Measurements from ENCODE around the gene CCDC187. TPM values are rescaled to one million over a fixed set of nuclear protein-coding genes. Genes with fewer than 3 reads are reported as not detected.

CCDC187 gene
- not detected for polyA plus RNA-seq (2012; ENCODE audit: insufficient read length, low read depth)

- TF ChIP-seq SIN3A (IDR thresholded peaks at IDR 0.05; ENCODE audit: borderline replicate concordance, insufficient read depth, low read length): no peak
- no peak for TF ChIP-seq POLR2AphosphoS5 (IDR thresholded peaks at IDR 0.05; ENCODE audit: low read depth, low read length)
- no peak for TF ChIP-seq FOXP2 (optimal IDR thresholded peaks at IDR 0.05; ENCODE audit: borderline replicate concordance, extremely low read depth, extremely low read length, insufficient read depth)
- TF ChIP-seq, protein P1, sequence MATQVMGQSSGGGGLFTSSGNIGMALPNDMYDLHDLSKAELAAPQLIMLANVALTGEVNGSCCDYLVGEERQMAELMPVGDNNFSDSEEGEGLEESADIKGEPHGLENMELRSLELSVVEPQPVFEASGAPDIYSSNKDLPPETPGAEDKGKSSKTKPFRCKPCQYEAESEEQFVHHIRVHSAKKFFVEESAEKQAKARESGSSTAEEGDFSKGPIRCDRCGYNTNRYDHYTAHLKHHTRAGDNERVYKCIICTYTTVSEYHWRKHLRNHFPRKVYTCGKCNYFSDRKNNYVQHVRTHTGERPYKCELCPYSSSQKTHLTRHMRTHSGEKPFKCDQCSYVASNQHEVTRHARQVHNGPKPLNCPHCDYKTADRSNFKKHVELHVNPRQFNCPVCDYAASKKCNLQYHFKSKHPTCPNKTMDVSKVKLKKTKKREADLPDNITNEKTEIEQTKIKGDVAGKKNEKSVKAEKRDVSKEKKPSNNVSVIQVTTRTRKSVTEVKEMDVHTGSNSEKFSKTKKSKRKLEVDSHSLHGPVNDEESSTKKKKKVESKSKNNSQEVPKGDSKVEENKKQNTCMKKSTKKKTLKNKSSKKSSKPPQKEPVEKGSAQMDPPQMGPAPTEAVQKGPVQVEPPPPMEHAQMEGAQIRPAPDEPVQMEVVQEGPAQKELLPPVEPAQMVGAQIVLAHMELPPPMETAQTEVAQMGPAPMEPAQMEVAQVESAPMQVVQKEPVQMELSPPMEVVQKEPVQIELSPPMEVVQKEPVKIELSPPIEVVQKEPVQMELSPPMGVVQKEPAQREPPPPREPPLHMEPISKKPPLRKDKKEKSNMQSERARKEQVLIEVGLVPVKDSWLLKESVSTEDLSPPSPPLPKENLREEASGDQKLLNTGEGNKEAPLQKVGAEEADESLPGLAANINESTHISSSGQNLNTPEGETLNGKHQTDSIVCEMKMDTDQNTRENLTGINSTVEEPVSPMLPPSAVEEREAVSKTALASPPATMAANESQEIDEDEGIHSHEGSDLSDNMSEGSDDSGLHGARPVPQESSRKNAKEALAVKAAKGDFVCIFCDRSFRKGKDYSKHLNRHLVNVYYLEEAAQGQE (IDR thresholded peaks at IDR 0.05; ENCODE audit: insufficient read depth in 1 of 2, low read depth in 2 of 2, low read length in 2 of 2): no peak
- no peak for TF ChIP-seq TAF1 (IDR thresholded peaks at IDR 0.05; ENCODE audit: borderline replicate concordance, insufficient read depth, low read length)
Observed at GRCh38 chr9:136303825-136304416, at the start of gene CCDC187. TSS of gene CCDC187 (minus strand) at chr9:136304094. CDS start at chr9:136303830, 264 bp downstream.

- TF ChIP-seq, protein P1 (IDR thresholded peaks at IDR 0.05; ENCODE audit: insufficient read depth in 1 of 2, low read depth in 2 of 2, low read length in 2 of 2): no peak
- no peak for TF ChIP-seq FOXP2 (optimal IDR thresholded peaks at IDR 0.05; ENCODE audit: borderline replicate concordance, extremely low read depth, extremely low read length, insufficient read depth)
- no peak for TF ChIP-seq TAF1 (IDR thresholded peaks at IDR 0.05; ENCODE audit: borderline replicate concordance, insufficient read depth, low read length)
- TF ChIP-seq POLR2AphosphoS5 (IDR thresholded peaks at IDR 0.05; ENCODE audit: low read depth, low read length): no peak
- no peak for TF ChIP-seq SIN3A (IDR thresholded peaks at IDR 0.05; ENCODE audit: borderline replicate concordance, insufficient read depth, low read length)
Observed at GRCh38 chr9:136353088-136353487, 49.2 kb upstream of the CCDC187 start.

GRCh38 chr9:136352682-136353081 lies 48.8 kb upstream of the CCDC187 start:
- TF ChIP-seq, protein P1 (IDR thresholded peaks at IDR 0.05; ENCODE audit: insufficient read depth in 1 of 2, low read depth in 2 of 2, low read length in 2 of 2): no peak
- TF ChIP-seq POLR2AphosphoS5 (IDR thresholded peaks at IDR 0.05; ENCODE audit: low read depth, low read length) (no peak), TAF1 (IDR thresholded peaks at IDR 0.05; ENCODE audit: borderline replicate concordance, insufficient read depth, low read length) (no peak), SIN3A (IDR thresholded peaks at IDR 0.05; ENCODE audit: borderline replicate concordance, insufficient read depth, low read length) (no peak), FOXP2 (optimal IDR thresholded peaks at IDR 0.05; ENCODE audit: borderline replicate concordance, extremely low read depth, extremely low read length, insufficient read depth) (no peak)

GRCh38 chr9:136351252-136351800 lies 47.4 kb upstream of the CCDC187 start:
- no peak for TF ChIP-seq SIN3A (IDR thresholded peaks at IDR 0.05; ENCODE audit: borderline replicate concordance, insufficient read depth, low read length)
- no peak for TF ChIP-seq POLR2AphosphoS5 (IDR thresholded peaks at IDR 0.05; ENCODE audit: low read depth, low read length)
- no peak for TF ChIP-seq TAF1 (IDR thresholded peaks at IDR 0.05; ENCODE audit: borderline replicate concordance, insufficient read depth, low read length)
- no peak for TF ChIP-seq FOXP2 (optimal IDR thresholded peaks at IDR 0.05; ENCODE audit: borderline replicate concordance, extremely low read depth, extremely low read length, insufficient read depth)
- TF ChIP-seq, protein P1 (IDR thresholded peaks at IDR 0.05; ENCODE audit: insufficient read depth in 1 of 2, low read depth in 2 of 2, low read length in 2 of 2): no peak

All from PFSK-1 (cell line).